Body of pancreas (tissue), 4 donors: Measurements from ENCODE around the gene KRTAP10-9. TPM values are rescaled to one million over a fixed set of nuclear protein-coding genes. Genes with fewer than 3 reads are reported as not detected.
"Not testable (repeated sequence)": the region's sequence is repeated elsewhere in the genome, so short reads cannot be mapped to it uniquely, and the experiment has no call there.

Source experiments
- ATAC-seq: fragments of 150-250 bp; one replicate; pipeline ENCODE4 v1.9.1; 2016
- DNase-seq, 4 donors: peaks; one replicate each; pipeline ENCODE4 v3.0.0-alpha.2; 2019
- H3K27ac ChIP-seq, 4 donors: fragments of 200-600 bp; sonication (generic); 1 replicate in 3 of 4; 2 replicates in 1 of 4; pipeline versions ENCODE4 v1.5.1 to v1.6.1; 2016 to 2019; ENCODE audit warnings: mild to moderate bottlenecking in 1 of 4, mixed read lengths in 1 of 4, moderate library complexity in 1 of 4
- H3K27me3 ChIP-seq, 2 donors: fragments of 200-600 bp; sonication (generic); one replicate each; pipeline ENCODE4 v1.6.0; 2016; ENCODE audit warnings: mild to moderate bottlenecking in 1 of 2
- H3K36me3 ChIP-seq, 2 donors: fragments of 200-600 bp; sonication (generic); replicated peaks in 1 of 2; 2 replicates each; pipeline ENCODE4 v1.5.1; 2016; ENCODE audit warnings: low read depth in 2 of 2; ENCODE audit not compliant: insufficient read depth in 1 of 2
- H3K4me1 ChIP-seq: fragments of 200-600 bp; sonication (generic); one replicate; pipeline ENCODE4 v1.6.0; 2016
- H3K4me3 ChIP-seq, 2 donors: fragments of 200-600 bp; sonication (generic); 1 replicate in 1 of 2; 2 replicates in 1 of 2; pipeline ENCODE4 v1.5.1; 2016 to 2019
- H3K9me3 ChIP-seq, 3 donors: fragments of 200-600 bp; sonication (generic); 1 replicate in 2 of 3; 2 replicates in 1 of 3; pipeline ENCODE4 v1.5.1; 2016
- CTCF ChIP-seq, 7 experiments: fragments of 450-650 bp in 4 of 7; fragments of 200-600 bp in 3 of 7; sonication (generic) in 3 of 7; IDR thresholded peaks; one replicate each; pipeline ENCODE4 v1.5.1; 2016 to 2019; ENCODE audit warnings: antibody characterized with exemption in 7 of 7
- POLR2A ChIP-seq, 3 donors: fragments of 450-650 bp; IDR thresholded peaks; one replicate each; pipeline ENCODE4 v1.6.1; 2016; ENCODE audit warnings: antibody characterized with exemption in 3 of 3, mild to moderate bottlenecking in 2 of 3
- WGBS, 2 donors: methylation state at CpG; one replicate each; pipeline ENCODE4 v1.1.5; 2017; 5-methylcytosine and 5-hydroxymethylcytosine counted together
- intact Hi-C: fragments of 100-400 bp; cut with DNase I; formaldehyde crosslinking; loops from one replicate; pipeline ENCODE4 v1.15.1; 2023
- total RNA-seq, 2 donors: library from RNA; depleted of rRNA; stranded (reverse); fragments of >200 nt; gene quantifications; one replicate each; pipeline ENCODE4 v1.1.0, GENCODE V29; 2016

Gene KRTAP10-9
- total RNA-seq, 2 donors from 2014 or later = not detected

DNA sequence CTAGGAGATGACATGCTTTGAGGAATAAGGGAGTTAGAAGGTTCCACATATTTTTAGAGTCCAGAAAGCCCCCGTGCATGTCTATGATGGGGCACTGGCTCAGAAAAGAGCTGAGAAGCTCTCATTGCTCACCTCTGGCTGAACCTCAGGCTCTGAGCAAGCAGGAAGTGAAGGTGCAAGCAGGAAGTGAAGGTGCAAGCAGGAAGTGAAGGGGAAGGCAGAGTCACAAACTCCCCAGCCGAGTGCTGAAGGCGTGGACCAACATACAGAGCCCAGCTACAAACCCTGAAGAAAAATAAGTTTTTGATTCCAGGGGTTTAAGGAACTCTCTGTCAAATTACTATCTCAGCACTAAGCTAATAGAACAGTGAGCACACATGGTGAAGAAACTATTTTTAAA, 8.0 kb upstream of the KRTAP10-9 start:
- no peak for DNase-seq

GRCh38 chr21:44619886-44620285, 7.0 kb upstream of the KRTAP10-9 start:
- TF ChIP-seq CTCF (IDR thresholded peaks at IDR 0.05) = no peak
- no peak for TF ChIP-seq POLR2A (IDR thresholded peaks at IDR 0.05)
- H3K9me3 ChIP-seq = peaks cover 0 to 14% (median 0%) of the 10 kb centered on the region in 3 donors
- ATAC-seq = no peak
- no peaks in the 10 kb centered on the region for H3K4me1 ChIP-seq
- DNase-seq = no peak
- no peaks in the 10 kb centered on the region for H3K36me3 ChIP-seq
- no peaks in the 10 kb centered on the region for H3K27me3 ChIP-seq
- intact Hi-C loops = no loop called here
- no peak overlapping the region for H3K4me3 ChIP-seq
- 79 to 80% methylated on average over 6 of the region's 6 CpGs for WGBS, 2 donors
- H3K27ac ChIP-seq = no peak overlapping the region

More for the DNA sequence above, 8.0 kb upstream of the KRTAP10-9 start:
- Histone ChIP-seq H3K27ac (no peak overlapping the region), H3K4me1 (no peaks in the 10 kb centered on the region), H3K27me3 (no peaks in the 10 kb centered on the region), H3K9me3 (peaks cover 0 to 14% (median 0%) of the 10 kb centered on the region in 3 donors), H3K4me3 (no peak overlapping the region), H3K36me3 (no peaks in the 10 kb centered on the region)
- intact Hi-C loops = no loop called here
- WGBS, 2 donors = 60 to 64% methylated on average over 3 of the region's 3 CpGs
- TF ChIP-seq POLR2A (IDR thresholded peaks at IDR 0.05) (no peak), CTCF (IDR thresholded peaks at IDR 0.05) (no peak)
- no peak for ATAC-seq

DNA sequence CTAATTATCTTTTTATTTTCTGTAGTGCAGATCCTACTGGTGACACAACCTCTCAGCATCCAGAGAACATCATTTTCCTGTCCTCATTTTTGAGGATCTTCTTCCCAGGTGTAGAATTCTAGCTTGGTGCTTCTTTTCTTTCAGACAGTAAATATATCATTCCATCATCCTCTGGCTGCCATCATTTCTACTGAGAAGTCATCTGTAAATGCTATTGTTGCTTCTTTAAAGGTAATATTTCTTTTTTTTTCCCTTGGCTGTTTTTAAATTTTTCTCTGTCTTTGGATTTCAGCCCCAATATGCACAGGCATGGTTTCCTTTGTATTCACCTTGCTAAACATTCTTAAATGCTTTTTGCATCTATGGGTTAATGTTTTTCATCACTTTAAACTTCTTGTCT, 3.3 kb upstream of the KRTAP10-9 start:
- intact Hi-C loops = no loop called here
- H3K27me3 ChIP-seq = no peaks in the 10 kb centered on the region
- H3K4me1 ChIP-seq = no peaks in the 10 kb centered on the region
- ATAC-seq (no peak), DNase-seq (no peak)
- no peak overlapping the region for H3K27ac ChIP-seq
- no peaks in the 10 kb centered on the region for H3K36me3 ChIP-seq
- no peak for TF ChIP-seq POLR2A (IDR thresholded peaks at IDR 0.05)
- no peak for TF ChIP-seq CTCF (IDR thresholded peaks at IDR 0.05)
- H3K4me3 ChIP-seq = no peak overlapping the region
- H3K9me3 ChIP-seq = peaks cover 0 to 14% (median 0%) of the 10 kb centered on the region in 3 donors

DNA sequence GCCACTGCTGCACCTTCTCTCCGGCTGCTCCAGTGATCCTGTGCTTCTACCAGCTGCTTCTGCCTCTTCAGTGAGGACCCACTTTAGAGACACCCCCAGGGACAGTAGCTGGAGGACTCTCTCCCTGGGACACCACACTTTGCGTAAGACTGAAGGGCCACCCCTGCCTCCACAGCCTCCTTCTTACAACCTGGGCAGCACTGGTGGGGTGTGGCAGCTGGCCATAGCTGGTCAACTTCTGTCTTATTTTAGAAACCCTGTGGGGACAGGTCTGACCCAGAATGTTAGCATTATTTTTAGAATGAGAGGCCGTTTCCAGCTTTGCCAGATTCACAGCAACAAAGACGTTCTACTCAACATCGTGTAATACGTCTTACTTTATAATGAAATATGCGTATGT, 1.1 kb upstream of the KRTAP10-9 start:
- H3K27me3 ChIP-seq = no peaks in the 10 kb centered on the region
- intact Hi-C loops = no loop called here
- H3K4me3 ChIP-seq = no peak overlapping the region
- ATAC-seq = no peak
- no peaks in the 10 kb centered on the region for H3K4me1 ChIP-seq
- TF ChIP-seq CTCF (IDR thresholded peaks at IDR 0.05) (no peak), POLR2A (IDR thresholded peaks at IDR 0.05) (no peak)
- H3K36me3 ChIP-seq = no peaks in the 10 kb centered on the region
- DNase-seq = no peak
- H3K9me3 ChIP-seq = peaks cover 0 to 14% (median 0%) of the 10 kb centered on the region in 3 donors
- WGBS, 2 donors = 73 to 81% methylated on average over 7 of the region's 7 CpGs
- H3K27ac ChIP-seq = no peak overlapping the region

DNA sequence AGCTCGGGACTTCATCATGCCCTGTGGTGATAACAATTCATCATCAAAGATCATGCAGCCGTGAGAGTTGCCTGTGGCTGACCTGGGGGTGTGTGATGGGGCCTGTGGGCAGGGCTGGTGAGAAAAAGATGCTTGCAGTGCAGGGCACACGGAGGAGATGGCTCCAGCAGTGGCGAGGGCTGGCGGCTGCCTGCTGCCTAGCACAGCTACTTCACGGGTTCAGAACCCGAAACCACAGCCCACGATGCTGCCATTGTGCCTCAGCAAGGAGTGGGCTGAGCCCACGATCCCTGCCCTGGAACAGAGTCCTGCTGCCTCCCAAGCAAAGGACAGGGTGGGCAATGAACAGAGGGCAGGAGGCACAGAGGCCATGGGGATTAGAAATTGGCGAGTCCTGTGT, 631 bp upstream of the KRTAP10-9 start:
- H3K4me1 ChIP-seq = no peaks in the 10 kb centered on the region
- H3K27ac ChIP-seq = no peak overlapping the region
- no peaks in the 10 kb centered on the region for H3K36me3 ChIP-seq
- no peak for ATAC-seq
- 64 to 72% methylated on average over 7 to 10 of the region's 10 CpGs for WGBS, 2 donors
- intact Hi-C loops = no loop called here
- TF ChIP-seq POLR2A (IDR thresholded peaks at IDR 0.05) (no peak), CTCF (IDR thresholded peaks at IDR 0.05) (no peak)
- peaks cover 0 to 14% (median 0%) of the 10 kb centered on the region in 3 donors for H3K9me3 ChIP-seq
- H3K27me3 ChIP-seq = no peaks in the 10 kb centered on the region
- DNase-seq = no peak
- no peak overlapping the region for H3K4me3 ChIP-seq

DNA sequence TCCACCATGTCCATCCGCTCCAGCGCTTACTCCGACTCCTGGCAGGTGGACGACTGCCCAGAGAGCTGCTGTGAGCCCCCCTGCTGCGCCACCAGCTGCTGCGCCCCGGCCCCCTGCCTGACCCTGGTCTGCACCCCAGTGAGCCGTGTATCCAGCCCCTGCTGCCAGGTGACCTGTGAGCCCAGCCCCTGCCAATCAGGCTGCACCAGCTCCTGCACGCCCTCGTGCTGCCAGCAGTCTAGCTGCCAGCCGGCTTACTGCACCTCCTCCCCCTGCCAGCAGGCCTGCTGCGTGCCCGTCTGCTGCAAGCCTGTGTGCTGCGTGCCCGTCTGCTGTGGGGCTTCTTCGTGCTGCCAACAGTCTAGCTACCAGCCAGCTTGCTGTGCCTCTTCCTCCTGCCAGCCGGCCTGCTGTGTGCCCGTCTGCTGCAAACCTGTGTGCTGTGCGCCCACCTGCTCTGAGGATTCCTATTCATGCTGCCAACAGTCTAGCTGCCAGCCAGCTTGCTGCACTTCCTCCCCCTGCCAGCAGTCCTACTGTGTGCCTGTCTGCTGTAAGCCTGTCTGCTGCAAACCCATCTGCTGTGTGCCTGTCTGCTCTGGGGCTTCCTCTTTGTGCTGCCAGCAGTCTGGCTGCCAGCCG, 409 bp downstream of the KRTAP10-9 start:
- peaks cover 0 to 17% (median 0%) of the 10 kb centered on the region in 3 donors for H3K9me3 ChIP-seq
- H3K4me3 ChIP-seq, DNase-seq, H3K27me3 ChIP-seq, ATAC-seq, H3K36me3 ChIP-seq, H3K4me1 ChIP-seq, H3K27ac ChIP-seq, intact Hi-C loops: not testable (repeated sequence)
- WGBS, 2 donors = 64 to 68% methylated on average over 11 to 15 of the region's 20 CpGs

- 20 to 43% methylated on average over 1 to 10 of the region's 15 CpGs for WGBS, 2 donors
- H3K36me3 ChIP-seq, DNase-seq, H3K27ac ChIP-seq, H3K4me3 ChIP-seq, intact Hi-C loops, H3K4me1 ChIP-seq, ATAC-seq, H3K27me3 ChIP-seq: not testable (repeated sequence)
- peaks cover 0 to 15% (median 0%) of the 10 kb centered on the region in 3 donors for H3K9me3 ChIP-seq
These were observed 939 bp downstream of the KRTAP10-9 start for GRCh38 chr21:44627831-44628233.
